ENCODE results near the gene PPP3R1.

Gene PPP3R1

DNA sequence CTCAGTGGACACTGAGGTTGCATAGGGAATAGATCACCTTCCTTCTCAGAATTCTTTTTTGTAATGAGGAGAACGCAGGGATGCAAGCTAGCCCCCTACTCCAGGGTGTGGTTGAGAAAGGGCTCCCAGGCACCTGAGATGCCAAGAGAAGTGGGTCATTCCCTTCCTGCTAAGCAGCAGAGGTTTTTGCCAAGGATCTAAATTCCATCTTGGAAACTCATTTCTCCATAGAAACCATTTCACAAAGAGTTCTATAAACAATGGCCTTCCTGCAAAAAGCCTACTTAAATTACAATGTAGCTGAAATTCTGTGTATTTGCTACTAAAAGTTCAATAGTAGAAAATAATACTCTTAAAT, 3.7 kb upstream of the PPP3R1 start:
- DNase-seq = no peak

DNA sequence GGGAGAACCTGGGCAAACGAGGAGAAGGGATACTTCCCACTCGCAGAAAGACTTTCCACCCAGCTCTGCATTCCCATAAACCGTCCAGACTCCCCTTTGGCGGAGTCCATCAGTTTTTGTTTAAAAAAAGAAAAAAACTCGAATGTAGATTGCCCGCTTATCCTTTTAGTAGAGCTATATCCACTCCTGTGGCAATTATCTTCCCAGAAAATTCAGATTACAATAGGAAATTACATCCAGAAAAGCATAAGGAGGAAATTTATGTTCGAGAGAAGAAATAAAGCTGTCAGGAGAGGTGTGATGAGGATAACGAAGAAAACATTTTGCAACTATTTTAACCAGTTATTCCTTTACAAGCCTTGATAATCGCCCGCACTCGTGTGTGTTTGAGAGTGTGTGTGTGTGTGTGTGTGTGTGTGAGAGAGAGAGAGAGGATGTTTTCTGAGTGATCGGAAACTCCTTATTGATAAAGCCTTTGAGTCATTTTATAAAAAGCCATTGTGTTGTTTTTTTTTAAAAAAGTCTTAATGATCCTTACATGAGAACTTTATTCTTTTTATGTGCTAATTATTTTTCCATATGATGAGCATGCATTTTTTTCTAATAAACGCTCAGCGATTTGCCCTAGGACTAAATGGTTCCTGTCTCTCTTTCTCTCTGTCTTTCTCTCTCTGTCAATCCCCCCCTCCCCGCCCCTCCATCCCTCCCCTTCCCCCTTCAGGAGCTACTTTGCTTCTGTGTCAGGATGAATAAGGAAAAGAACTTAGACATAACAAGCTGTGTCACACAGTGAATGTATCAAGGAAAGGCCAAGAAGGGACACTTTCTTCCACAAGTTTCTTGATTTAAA, 1.1 kb upstream of the PPP3R1 start:
- DNase-seq = no peak

DNA sequence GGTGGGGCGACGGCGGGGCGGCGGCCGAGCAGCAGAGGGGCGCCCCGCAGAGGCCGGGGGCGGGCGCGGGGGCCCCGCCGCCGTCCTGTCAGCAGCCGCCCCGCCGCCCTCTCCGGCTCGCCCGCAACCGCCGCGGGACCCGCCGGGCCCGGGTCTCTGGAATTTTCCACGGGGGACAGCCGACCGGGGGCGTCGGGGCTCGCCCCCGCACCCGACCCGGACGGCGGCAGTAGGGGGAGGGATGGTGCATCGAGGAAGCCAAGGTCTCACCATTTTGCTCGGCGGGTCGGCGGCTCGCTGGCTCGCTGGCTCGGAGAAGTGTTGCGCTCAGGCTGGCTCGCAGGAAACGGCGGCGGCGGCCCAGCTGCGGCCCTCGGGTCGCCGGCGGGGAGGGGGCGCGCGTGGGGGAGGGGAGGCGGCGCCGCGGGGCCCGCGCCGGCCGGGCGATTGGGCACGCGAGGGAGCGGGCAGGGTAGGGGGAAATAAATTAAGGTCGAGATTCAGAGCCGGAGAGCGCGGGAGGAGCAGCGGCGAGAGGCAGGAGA, 405 bp downstream of the PPP3R1 start:
- peak; percentile 41 for DNase-seq

DNA sequence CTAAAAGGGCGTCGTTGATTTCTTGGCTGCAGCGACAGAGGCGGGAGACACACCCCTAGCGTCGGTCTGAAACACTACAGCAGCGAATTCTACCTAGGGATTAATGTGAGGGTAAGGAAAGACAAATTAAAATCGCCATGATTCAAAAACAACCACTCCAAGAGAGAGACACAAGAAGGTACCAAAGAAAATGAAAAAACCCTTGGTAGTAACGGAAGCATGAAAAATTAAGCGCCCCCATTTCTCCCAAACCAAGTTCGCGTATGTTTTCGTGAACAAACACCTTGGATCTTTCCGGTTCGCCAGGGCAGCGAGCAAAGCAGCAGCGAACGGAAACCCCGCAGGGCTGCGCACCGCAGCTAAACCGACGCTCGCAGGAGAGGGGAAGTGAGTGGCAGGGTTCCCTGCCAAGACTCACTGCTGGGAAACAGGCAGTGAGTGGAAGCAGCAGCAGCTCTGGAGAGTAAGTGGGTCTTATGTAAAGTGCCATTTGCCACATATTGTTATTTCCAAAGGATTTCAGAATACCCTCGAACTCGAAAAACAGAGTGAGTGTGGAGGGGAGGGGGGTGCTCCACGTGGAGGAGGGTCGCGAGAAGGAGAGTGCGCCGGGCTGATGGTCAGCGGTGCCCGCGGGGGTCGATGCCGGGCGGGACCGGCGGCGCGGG, 1.0 kb downstream of the PPP3R1 start:
- DNase-seq = peak; percentile 71

DNA sequence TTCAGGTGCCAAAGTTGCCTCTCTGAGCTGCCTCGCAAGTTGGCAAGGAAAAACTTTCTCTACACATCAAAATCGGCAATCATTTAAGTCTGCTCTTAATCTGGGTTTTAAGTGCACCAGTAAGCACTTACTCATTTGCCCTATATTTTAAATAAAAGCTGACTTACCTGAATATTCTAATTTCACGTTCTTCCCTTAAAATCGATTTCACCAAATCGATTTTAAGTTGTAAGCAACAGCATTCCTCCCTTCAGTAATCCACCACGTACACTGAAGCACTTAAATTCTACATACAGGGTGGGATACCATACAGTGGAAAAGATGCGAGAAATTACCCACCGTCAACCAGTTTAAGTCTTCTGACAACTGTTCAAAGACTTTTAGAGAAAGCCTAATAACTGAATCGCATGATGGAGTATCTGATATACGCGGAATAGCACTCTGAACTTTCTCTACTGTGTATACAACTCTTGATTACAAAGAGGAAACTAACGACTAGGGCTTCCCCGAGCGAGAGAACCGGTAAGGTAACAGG, 1.6 kb downstream of the PPP3R1 start:
- DNase-seq = no peak

DNA sequence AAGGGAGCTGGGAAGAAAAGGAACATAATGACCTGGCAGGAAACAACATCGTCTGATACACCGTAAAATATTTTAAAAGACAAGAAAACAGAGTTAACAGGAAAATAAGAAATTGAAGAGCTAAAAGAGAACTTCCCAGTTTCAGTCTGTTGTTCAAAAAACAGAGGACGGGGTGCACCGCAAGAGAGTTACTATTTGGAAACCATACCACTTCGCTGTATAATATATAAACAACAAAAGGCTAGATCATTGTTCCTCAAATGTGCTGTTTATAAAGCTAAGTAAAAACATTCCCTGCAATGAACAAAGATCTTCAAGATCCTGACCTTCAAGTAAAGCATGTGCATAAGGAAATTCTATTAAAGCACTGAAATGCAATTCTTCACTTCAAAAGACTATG, 2.1 kb downstream of the PPP3R1 start:
- no peak for DNase-seq

DNA sequence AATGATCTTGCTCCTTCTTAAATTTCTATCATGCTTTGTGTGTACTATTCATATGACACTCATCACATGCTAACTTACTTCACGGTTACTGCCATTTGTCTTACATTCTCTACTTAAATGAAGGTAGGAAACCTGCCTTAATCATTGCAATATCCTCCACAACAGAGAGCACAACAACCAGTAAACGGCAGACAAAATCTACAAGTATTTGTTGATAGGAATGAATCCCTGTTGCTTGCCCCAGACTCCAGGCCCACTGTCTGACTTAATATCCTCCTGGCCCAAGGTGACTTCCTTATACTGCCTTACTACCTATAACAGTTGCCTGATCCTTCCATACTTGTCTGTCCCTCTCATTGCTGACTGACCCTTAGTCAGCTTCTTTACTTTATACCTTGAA, 3.5 kb downstream of the PPP3R1 start:
- no peak for DNase-seq

DNA sequence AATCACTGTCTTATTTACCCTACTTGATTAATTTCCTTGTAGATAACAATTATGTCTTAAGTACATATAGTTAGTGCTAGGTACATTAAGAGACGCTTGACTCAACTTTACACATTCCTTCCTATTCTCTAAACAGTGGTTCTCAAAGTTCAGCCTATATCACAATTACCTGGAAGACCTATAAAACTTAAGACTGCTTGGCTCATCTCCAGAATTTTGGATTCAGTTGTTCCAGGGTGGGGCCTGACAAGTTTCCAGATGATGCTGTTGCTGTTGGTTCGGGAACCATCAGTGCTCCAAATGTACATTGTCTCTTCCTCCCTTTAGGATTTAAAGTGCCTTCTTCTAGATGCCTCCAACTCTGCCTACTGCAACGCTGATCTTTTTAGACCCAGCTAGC, 4.0 kb downstream of the PPP3R1 start:
- no peak for DNase-seq

DNA sequence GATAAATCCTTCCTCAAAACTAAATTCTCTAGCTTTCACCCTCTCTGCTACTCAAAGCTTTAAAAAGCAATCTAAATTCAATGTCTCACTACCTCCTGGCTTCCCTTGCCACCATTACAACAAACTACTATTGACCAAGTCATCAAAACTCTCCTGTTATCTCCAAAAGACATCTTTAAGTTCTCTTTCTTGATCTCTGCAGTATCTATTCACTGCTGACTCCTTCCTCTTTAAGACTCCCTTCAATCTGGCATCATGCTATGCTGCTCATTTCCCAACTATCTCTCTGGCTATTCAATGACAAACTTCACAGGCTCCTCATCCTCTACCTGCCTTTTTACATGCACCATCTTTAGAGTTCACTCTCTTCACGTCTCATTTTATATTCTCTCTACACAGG, 5.9 kb downstream of the PPP3R1 start:
- no peak for DNase-seq

DNA sequence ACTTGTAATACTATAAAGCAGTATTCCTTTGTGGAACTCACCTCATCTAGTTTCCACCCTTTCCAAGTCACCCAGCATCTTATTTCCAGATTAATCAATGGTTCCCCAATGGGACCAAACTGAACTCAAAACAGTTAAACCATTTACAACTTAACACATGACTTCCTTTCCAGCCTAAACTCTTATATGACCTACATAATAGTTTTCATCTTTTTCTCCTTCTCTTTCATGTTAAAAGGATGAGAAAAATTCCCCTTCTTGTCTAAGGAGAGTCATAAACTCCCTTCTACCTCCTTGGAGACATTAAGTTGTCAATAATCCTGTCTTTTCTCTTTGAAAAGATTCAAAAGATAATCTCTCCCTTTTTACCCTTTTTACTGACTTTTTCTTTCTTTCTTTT, 6.7 kb downstream of the PPP3R1 start:
- DNase-seq = no peak

DNA sequence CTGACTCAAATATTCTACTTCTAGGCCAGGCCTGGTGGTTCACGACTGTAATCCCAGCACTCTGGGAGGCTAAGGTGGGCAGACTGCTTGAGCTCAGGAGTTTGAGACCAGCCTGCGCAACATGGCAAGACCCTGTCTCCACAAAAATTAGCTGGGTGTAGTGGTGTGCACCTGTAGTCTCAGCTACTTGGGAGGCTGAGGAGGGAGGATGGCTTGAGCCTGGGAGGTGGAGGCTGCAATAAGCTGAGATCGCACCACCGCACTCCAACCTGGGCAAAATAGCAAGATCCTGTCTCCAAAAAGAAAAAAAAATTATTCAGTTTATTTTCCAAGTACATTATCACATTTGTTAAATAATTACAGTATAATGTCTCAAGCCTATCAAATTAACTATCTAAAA, 7.3 kb downstream of the PPP3R1 start:
- no peak for DNase-seq

DNA sequence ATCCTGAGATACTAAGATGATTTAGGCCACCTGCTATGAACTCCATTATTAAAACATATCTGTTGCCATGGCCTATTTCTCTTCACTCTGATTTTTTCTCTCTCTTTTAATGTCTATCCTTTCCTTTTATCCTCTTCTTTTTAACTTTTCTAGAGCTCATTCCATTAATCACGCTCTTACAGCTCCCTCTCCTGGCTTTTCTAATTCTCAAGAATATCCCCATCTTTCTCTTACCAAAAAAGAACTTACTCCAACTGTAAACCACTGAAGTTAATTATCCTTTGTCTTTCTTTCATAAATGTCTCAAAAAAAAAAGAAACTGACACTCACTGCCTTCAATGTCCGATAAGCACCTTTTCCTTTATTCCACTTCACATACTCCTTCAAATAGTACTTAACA, 7.9 kb downstream of the PPP3R1 start:
- no peak for DNase-seq

DNA sequence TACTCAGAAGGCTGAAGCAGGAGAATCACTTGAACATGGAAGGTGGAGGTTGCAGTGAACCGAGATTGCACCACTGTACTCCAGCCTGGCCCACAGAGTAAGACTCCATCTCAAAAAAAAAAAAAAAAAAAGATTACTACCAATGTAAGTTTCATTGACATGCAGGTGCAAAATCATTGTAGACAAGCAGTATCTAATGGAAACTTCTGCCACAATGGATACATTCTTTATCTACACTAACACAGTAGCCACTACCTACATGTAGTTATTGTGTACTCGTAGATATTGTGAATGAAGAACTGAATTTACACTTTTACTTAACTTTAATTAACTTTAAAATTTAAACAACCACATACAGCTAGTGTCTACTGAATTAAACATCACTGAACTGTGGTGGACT, 10.6 kb downstream of the PPP3R1 start:
- no peak for DNase-seq

DNA sequence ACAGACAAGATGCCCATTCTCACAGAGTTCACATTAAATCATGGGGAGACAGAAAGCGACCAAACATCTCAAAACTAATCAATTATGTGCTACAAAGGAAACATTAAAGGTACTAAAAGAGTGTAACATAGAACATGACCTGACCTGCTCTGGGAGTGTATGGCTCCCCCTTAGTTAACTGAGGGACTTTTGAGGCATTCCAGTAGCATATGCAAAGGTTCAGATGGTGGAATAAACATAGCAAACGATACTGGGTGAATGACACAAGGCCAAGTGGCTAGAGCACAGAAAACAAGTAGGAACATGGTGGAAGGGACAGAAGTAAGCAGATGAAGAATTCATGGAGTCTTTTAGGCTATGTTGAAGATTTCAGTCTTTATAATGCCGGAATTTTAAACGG, 11.9 kb downstream of the PPP3R1 start:
- DNase-seq = no peak

DNA sequence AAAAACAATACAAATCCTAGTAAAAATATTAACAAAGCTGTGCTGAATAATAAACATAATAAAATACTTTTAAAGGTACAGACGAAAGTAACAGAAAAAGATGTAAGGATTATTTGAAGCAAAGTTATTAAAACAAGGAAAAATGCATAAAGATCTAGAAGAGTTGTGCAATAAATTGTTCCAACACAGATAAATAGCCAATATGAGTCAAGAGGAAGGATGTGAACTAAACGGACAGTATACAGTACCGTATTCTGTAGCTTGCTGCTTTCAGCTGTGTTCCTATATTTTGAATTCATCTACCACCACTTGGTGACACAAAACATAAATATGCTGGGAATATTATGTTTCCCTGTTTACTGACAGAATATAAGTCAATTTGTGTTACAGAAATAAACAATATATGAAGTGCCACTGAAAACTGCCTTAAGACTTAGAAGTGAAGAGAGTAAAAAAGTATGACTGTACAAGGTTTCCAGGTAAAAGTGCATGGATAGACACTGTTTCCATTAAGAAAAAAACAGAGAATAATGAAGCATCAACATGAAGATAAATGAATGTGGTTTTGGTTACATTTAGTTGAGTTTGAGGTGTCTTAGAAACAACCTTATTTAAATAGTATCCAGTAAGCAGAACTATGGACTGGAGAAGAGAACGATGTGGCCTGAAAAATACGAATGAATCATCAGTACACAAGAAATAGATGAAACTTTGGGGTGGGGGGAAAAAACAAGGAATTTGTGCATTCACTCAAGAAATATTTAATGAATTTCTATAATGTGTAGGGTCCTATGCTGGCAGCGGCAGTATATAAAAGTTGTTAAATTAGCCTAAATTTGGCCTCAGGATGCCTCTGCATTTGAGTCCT, 13.1 kb downstream of the PPP3R1 start:
- DNase-seq = no peak

DNA sequence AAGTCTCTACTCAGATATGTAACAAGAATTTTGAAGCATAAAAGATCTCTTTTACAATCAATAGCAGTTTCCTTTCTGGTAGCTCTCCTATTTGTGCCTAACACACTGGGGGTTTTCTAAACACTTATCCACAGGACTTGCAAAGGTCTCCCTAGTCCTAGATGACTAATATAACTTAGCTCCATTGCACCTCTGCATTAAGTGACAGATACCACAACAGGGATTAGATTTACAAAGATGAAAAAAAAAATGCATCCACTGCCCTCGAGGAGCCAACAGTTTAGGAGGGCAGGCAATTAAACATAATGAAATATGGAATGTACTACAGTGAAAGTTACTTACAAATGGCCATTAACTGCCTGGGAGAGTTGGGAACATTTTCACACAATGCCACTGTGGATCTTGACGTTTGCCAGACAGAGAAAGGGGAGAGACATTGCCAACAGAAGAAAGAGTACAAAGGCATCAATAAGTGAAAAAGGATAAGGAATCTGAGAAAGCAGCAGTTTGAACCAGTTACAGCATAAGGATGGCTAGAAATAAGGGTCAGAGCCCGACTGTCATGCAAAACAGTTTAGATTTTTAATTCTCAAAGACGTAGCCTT, 14.3 kb downstream of the PPP3R1 start:
- no peak for DNase-seq

DNA sequence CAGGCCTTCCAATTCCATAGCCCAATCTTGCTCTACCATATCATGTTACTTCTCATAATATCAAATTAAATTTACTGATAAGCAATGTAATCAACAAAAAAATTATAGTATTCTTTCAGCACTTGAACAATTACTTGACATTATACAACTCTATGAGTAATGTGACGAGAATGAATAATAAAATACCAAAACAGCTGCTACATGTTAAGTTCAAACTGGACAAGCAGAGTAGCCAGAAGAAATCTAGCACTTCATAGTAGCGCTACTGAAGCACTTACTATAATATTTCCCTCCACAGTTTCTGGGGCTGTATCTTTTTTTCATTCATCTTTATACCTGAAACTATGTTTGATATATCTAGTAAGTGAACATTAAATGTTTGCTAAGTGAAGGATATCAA, 14.9 kb downstream of the PPP3R1 start:
- no peak for DNase-seq

DNA sequence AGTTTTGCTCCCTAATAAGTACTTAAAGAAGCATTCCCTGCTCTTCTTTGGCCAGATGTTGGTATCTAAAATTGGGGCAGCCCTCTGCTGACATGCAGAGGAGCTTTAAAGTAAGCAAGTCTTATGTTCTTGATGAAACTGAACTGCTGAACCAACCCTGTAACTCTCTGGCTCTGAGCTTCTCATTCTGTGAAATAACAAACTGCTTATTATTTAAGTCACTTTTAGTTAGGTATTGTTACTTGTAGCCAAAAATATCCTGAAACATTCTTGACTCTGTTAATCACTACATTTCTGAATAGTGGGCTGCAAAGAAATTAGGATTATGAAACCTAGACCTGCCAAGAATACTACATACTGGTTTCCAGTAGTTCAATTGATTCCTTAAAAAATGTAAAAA, 15.5 kb downstream of the PPP3R1 start:
- DNase-seq = no peak

DNA sequence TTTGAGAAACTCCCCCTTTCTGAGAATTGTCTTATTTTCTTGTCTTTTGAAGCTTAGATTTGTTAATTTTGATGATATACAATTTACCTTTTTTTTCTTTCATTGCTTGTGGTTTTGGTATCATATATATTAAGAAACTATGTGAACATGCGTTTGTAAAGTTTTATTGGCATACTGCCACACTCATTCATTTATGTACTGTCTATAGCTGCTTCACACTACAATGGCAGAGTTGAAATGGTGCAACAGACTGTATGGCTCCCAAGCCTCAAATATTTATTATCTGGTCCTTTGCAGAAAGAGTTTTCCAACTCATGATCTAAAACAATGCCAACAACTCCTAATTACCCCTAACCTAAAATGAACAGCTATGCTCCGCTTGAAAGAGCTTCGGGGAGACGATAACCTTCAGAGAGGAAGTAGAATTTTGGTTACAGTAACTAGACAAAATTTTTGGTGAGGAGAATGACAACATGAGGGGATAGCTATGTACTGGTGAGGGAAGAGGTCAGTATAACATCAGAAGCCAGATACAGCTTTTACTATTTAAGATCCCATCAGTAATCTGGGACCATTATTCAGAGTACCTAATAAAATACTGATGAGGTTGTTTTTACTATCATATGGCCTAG, 16.1 kb downstream of the PPP3R1 start:
- DNase-seq = no peak

DNA sequence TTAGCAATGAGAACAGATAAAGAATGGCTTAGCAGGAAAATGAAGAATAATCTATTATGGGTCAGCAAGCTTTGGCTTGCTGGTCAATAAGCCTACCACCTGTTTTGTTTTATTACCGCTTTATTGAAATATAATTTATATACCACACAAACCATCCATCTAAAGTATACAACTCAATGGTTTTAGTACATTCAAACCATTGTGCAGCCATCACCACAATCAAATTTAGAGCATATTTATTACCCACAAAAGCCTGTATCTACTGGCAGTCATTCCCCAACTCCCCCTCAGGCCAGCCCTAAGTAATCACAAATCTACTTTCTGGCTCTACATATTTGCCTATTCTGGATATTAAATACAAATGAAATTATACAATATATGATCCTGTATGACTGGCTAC, 17.2 kb downstream of the PPP3R1 start:
- DNase-seq = no peak

DNA sequence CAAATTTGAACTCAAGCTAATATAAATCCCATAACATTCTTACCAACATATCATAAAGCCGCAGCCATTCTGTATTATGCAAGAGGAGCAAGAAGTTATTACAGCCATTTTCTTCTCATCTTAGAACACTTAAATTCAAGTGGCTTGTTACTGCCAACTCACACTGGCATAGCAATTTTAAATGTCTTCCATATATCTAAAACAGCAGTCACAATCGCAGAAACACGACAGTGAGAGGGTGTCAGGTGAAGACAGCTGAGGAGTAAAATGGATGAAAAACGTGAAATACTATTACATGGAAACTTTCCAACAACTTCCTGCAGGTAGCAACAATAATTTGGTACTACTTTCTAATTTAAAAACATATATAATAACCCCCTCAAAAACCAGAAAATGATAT, 17.9 kb downstream of the PPP3R1 start:
- DNase-seq = no peak

DNA sequence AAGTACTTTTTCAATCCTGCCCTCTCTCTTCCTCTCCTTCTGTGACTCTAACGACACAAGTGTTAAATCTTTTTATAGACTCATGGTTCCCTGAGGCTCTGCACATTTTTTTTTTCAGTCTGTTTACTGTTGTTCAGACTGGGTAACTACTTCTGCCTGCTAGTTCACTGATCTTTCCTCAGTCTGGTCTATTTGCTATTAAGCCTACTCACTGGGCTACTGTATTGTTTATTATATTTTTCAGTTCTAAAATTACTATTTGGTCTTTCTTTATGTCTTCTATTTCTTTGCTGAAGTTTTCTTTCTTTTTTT, 21.3 kb downstream of the PPP3R1 start:
- DNase-seq = no peak

Data from activated gamma-delta T cell treated with Interleukin-2 at 50 U/mL for 16 hours (primary cell).